Activated naive CD4-positive, alpha-beta T cell treated with anti-CD3 and anti-CD28 coated beads, Interleukin-2, amount 50 U/mL, for 24 hours (primary cell): Measurements from ENCODE around the gene ZNF594.
A peak's percentile ranks its signal among the peaks of the same experiment; 100 is the strongest.
"Not testable (repeated sequence)": the region's sequence is repeated elsewhere in the genome, so short reads cannot be mapped to it uniquely, and the experiment has no call there.

Source experiments
- H3K27ac Mint-ChIP-seq: one replicate; pipeline ENCODE4 v1.8.0; 2021; ENCODE audit warnings: mild to moderate bottlenecking, mixed read lengths
- H3K27me3 Mint-ChIP-seq: one replicate; pipeline ENCODE4 v1.8.0; 2021; ENCODE audit warnings: mixed read lengths
- H3K36me3 Mint-ChIP-seq: one replicate; pipeline ENCODE4 v1.8.0; 2021; ENCODE audit warnings: mixed read lengths
- H3K4me1 Mint-ChIP-seq: one replicate; pipeline ENCODE4 v1.8.0; 2021; ENCODE audit warnings: mixed read lengths
- H3K4me3 Mint-ChIP-seq: one replicate; pipeline ENCODE4 v1.8.0; 2021; ENCODE audit warnings: mild to moderate bottlenecking, mixed read lengths
- H3K9me3 Mint-ChIP-seq: one replicate; pipeline ENCODE4 v1.8.0; 2021; ENCODE audit warnings: mixed read lengths

The ZNF594 gene

GRCh38 chr17:5165791-5166564, 25.7 kb downstream of the ZNF594 start:
- H3K27me3 Mint-ChIP-seq, H3K9me3 Mint-ChIP-seq, H3K4me3 Mint-ChIP-seq, H3K36me3 Mint-ChIP-seq, H3K27ac Mint-ChIP-seq, H3K4me1 Mint-ChIP-seq: not testable (repeated sequence)

- Mint-ChIP-seq H3K4me3 (no peak overlapping the region), H3K4me1 (no peaks in the 10 kb centered on the region), H3K27ac (no peak overlapping the region), H3K36me3 (no peaks in the 10 kb centered on the region), H3K9me3 (no peaks in the 10 kb centered on the region), H3K27me3 (peaks cover 8% of the 10 kb centered on the region)
These were observed 27.2 kb downstream of the ZNF594 start for GRCh38 chr17:5164436-5164835.

- H3K4me3 Mint-ChIP-seq, H3K4me1 Mint-ChIP-seq, H3K36me3 Mint-ChIP-seq, H3K9me3 Mint-ChIP-seq: not testable (repeated sequence)
- H3K27ac Mint-ChIP-seq, result peak overlapping the region; percentile 55
- H3K27me3 Mint-ChIP-seq, result peaks cover 18% of the 10 kb centered on the region
These were observed 29.9 kb downstream of the ZNF594 start for GRCh38 chr17:5161793-5162192.

- not testable (repeated sequence) for H3K27ac Mint-ChIP-seq, H3K4me3 Mint-ChIP-seq, H3K4me1 Mint-ChIP-seq, H3K36me3 Mint-ChIP-seq, H3K9me3 Mint-ChIP-seq
- H3K27me3 Mint-ChIP-seq, result peaks cover 16% of the 10 kb centered on the region
These were observed 31.0 kb downstream of the ZNF594 start for GRCh38 chr17:5160702-5161101.

- H3K4me3 Mint-ChIP-seq, H3K27me3 Mint-ChIP-seq, H3K4me1 Mint-ChIP-seq, H3K27ac Mint-ChIP-seq, H3K9me3 Mint-ChIP-seq, H3K36me3 Mint-ChIP-seq: not testable (repeated sequence)
These were observed 45.5 kb downstream of the ZNF594 start for GRCh38 chr17:5146122-5146521.

- not testable (repeated sequence) for H3K4me1 Mint-ChIP-seq, H3K27ac Mint-ChIP-seq, H3K9me3 Mint-ChIP-seq, H3K27me3 Mint-ChIP-seq, H3K36me3 Mint-ChIP-seq, H3K4me3 Mint-ChIP-seq
These were observed 48.8 kb downstream of the ZNF594 start for GRCh38 chr17:5142877-5143276.

- no peaks in the 10 kb centered on the region for H3K36me3 Mint-ChIP-seq
- H3K27ac Mint-ChIP-seq, result no peak overlapping the region
- H3K27me3 Mint-ChIP-seq, result no peaks in the 10 kb centered on the region
- no peak overlapping the region for H3K4me3 Mint-ChIP-seq
- no peaks in the 10 kb centered on the region for H3K4me1 Mint-ChIP-seq
- no peaks in the 10 kb centered on the region for H3K9me3 Mint-ChIP-seq
These were observed 52.3 kb downstream of the ZNF594 start for GRCh38 chr17:5139458-5139732.

GRCh38 chr17:5138616-5139457, 52.8 kb downstream of the ZNF594 start:
- Mint-ChIP-seq H3K4me3 (no peak overlapping the region), H3K27ac (no peak overlapping the region), H3K27me3 (no peaks in the 10 kb centered on the region), H3K4me1 (no peaks in the 10 kb centered on the region), H3K36me3 (no peaks in the 10 kb centered on the region), H3K9me3 (no peaks in the 10 kb centered on the region)

GRCh38 chr17:5138198-5138544, 53.5 kb downstream of the ZNF594 start:
- H3K27ac Mint-ChIP-seq, H3K4me1 Mint-ChIP-seq, H3K27me3 Mint-ChIP-seq, H3K4me3 Mint-ChIP-seq, H3K36me3 Mint-ChIP-seq, H3K9me3 Mint-ChIP-seq: not testable (repeated sequence)

GRCh38 chr17:5137511-5138197, 54.0 kb downstream of the ZNF594 start:
- H3K36me3 Mint-ChIP-seq, H3K27ac Mint-ChIP-seq, H3K27me3 Mint-ChIP-seq, H3K4me1 Mint-ChIP-seq, H3K9me3 Mint-ChIP-seq, H3K4me3 Mint-ChIP-seq: not testable (repeated sequence)

GRCh38 chr17:5136580-5137412, 54.9 kb downstream of the ZNF594 start:
- not testable (repeated sequence) for H3K9me3 Mint-ChIP-seq, H3K27me3 Mint-ChIP-seq, H3K4me3 Mint-ChIP-seq, H3K27ac Mint-ChIP-seq, H3K36me3 Mint-ChIP-seq, H3K4me1 Mint-ChIP-seq

GRCh38 chr17:5135726-5136579, 55.7 kb downstream of the ZNF594 start:
- no peak overlapping the region for H3K27ac Mint-ChIP-seq
- H3K27me3 Mint-ChIP-seq, result no peaks in the 10 kb centered on the region
- no peak overlapping the region for H3K4me3 Mint-ChIP-seq
- no peaks in the 10 kb centered on the region for H3K4me1 Mint-ChIP-seq
- H3K9me3 Mint-ChIP-seq, result no peaks in the 10 kb centered on the region
- no peaks in the 10 kb centered on the region for H3K36me3 Mint-ChIP-seq

- not testable (repeated sequence) for H3K27me3 Mint-ChIP-seq, H3K27ac Mint-ChIP-seq, H3K4me3 Mint-ChIP-seq, H3K9me3 Mint-ChIP-seq, H3K4me1 Mint-ChIP-seq, H3K36me3 Mint-ChIP-seq
These were observed 56.4 kb downstream of the ZNF594 start for GRCh38 chr17:5135131-5135712.

GRCh38 chr17:5134571-5134970, 57.1 kb downstream of the ZNF594 start:
- not testable (repeated sequence) for H3K9me3 Mint-ChIP-seq, H3K4me3 Mint-ChIP-seq, H3K36me3 Mint-ChIP-seq, H3K4me1 Mint-ChIP-seq, H3K27me3 Mint-ChIP-seq, H3K27ac Mint-ChIP-seq

GRCh38 chr17:5133961-5134360, 57.7 kb downstream of the ZNF594 start:
- not testable (repeated sequence) for H3K9me3 Mint-ChIP-seq, H3K36me3 Mint-ChIP-seq, H3K4me3 Mint-ChIP-seq, H3K27me3 Mint-ChIP-seq, H3K4me1 Mint-ChIP-seq, H3K27ac Mint-ChIP-seq
